HG03469 (cell line): ENCODE results near the gene TAB3.

Source experiments
- ATAC-seq: cut with Tn5 transposase; IDR thresholded peaks from one replicate; pipeline ENCODE4 v1.9.1; 2021; ENCODE audit warnings: mild to moderate bottlenecking, moderate library complexity, moderate number of reproducible peaks; ENCODE audit not compliant: unreplicated experiment

The TAB3 gene

DNA sequence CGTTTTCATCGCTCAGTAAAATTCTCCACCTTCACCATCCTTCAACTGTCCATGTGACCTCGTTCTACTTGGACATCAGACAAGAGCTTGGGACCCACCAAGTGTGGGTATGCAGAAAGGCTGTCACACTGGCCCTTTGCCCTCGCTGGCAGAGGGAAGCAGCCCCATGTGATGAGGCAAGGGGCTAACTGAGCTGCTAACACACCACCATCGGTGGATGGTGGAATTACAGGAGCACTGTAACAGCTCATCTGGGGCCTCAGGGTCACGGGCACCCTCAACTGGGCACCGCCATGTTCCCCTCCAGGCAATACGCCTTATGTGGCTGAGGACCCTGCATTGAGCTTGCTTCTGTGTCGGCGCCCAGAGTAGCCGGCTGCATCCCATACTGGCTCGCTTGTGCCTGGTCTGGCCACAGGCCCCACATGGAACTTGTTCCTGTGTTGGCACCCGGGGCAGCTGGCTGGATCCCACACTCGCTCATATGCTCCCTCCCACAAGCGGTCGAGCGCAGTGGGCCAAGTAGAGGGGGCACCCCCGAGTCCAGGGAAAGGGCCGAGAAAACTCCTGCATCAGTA lies 109.5 kb downstream of the TAB3 start:
- no peak for ATAC-seq

GRCh38 chrX:30777575-30777974 lies 111.5 kb downstream of the TAB3 start:
- ATAC-seq: no peak
